ENCODE results near the gene BFSP2. TPM values are rescaled to one million over a fixed set of nuclear protein-coding genes. Genes with fewer than 3 reads are reported as not detected.

The BFSP2 gene
- total and polyA plus RNA-seq, 7 donors = 2.5 TPM; not detected in 6

DNA sequence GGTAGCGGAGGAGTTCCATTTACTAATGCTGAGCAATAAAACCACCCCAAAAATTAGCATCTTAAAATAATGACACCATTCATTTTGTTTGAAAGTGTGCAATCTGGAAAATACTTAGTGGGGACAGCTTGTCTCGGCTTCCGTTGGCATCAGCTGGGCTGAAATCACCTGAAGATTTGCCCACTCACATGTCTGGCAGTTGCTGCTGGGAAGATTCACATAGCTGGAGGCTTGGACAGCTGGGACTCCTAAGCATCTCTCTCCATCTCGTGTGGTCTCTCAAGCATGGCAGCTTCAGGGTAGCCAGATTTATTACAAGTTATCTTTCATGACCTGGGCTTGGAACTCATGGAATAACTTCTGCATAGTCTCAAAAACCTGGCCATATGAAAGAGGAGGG, 38.4 kb upstream of the BFSP2 start:
- Histone ChIP-seq H3K27me3 (no peaks in the 10 kb centered on the region), H3K4me1 (no peaks in the 10 kb centered on the region), H3K36me3 (no peaks in the 10 kb centered on the region), H3K27ac (no peak overlapping the region), H3K4me3 (no peak overlapping the region), H3K9me3 (no peaks in the 10 kb centered on the region)
- intact Hi-C loops (cut with DNase I) = no loop called here
- 77 to 86% methylated on average over 4 of the region's 4 CpGs for WGBS, 2 donors
- DNase-seq = no peak
- TF ChIP-seq EP300 (IDR thresholded peaks at IDR 0.05) (no peak), POLR2A (IDR thresholded peaks at IDR 0.05) (no peak), POLR2AphosphoS5 (IDR thresholded peaks at IDR 0.05) (no peak)
- TF ChIP-seq, protein P1, sequence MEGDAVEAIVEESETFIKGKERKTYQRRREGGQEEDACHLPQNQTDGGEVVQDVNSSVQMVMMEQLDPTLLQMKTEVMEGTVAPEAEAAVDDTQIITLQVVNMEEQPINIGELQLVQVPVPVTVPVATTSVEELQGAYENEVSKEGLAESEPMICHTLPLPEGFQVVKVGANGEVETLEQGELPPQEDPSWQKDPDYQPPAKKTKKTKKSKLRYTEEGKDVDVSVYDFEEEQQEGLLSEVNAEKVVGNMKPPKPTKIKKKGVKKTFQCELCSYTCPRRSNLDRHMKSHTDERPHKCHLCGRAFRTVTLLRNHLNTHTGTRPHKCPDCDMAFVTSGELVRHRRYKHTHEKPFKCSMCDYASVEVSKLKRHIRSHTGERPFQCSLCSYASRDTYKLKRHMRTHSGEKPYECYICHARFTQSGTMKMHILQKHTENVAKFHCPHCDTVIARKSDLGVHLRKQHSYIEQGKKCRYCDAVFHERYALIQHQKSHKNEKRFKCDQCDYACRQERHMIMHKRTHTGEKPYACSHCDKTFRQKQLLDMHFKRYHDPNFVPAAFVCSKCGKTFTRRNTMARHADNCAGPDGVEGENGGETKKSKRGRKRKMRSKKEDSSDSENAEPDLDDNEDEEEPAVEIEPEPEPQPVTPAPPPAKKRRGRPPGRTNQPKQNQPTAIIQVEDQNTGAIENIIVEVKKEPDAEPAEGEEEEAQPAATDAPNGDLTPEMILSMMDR (IDR thresholded peaks at IDR 0.05) = no peak

DNA sequence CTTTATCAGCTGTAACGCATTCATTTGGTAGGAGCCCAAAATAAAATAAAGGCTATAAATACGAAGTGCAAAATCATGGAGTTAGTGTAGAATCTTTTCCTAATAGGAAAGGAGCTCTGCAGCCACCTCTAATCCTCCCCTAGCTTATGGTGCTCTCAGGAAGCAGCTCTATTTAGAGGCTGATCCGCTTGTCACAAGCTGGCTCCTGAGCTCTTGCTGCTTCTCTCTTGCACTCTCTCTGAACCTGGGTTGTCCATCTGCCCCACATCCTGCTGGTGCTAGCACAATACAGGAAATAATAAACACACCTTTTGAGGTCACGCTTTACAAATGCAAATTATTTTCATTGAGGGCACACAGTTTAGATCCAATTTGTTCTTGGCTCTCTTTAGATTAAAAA, 37.3 kb upstream of the BFSP2 start:
- DNase-seq = no peak
- no peaks in the 10 kb centered on the region for H3K9me3 ChIP-seq
- TF ChIP-seq, protein P1 (IDR thresholded peaks at IDR 0.05) = no peak
- TF ChIP-seq POLR2A (IDR thresholded peaks at IDR 0.05) = no peak
- TF ChIP-seq POLR2AphosphoS5 (IDR thresholded peaks at IDR 0.05) = no peak
- no peak for TF ChIP-seq EP300 (IDR thresholded peaks at IDR 0.05)
- no peak overlapping the region for H3K27ac ChIP-seq
- no peaks in the 10 kb centered on the region for H3K36me3 ChIP-seq
- WGBS, 2 donors = 67 to 77% methylated on average over 4 of the region's 4 CpGs
- H3K27me3 ChIP-seq = no peaks in the 10 kb centered on the region
- intact Hi-C loops (cut with DNase I) = no loop called here
- no peak overlapping the region for H3K4me3 ChIP-seq
- H3K4me1 ChIP-seq = no peaks in the 10 kb centered on the region

DNA sequence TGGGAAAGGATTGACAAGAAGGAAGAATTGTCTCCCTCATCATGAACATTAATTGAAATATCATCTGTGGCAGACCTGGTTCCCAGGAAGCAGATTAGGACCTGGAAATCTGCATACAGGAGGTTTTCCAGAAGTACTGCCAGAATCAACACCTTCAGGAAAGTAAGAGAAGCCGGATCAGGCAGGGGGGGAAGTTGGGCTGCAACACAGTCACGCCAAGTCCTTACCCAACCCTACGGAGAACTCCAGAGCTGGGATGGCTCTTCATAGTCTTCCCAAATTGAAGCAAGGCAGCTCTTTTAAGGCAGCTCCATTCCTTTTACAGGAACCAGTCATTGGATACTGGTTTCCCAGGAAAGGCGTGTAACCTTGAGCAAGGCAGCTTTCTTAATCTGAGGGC, 35.2 kb upstream of the BFSP2 start:
- Histone ChIP-seq H3K36me3 (no peaks in the 10 kb centered on the region), H3K27ac (no peak overlapping the region), H3K9me3 (no peaks in the 10 kb centered on the region), H3K4me3 (no peak overlapping the region), H3K27me3 (no peaks in the 10 kb centered on the region), H3K4me1 (no peaks in the 10 kb centered on the region)
- TF ChIP-seq, protein P1 (IDR thresholded peaks at IDR 0.05) = no peak
- no peak for TF ChIP-seq POLR2AphosphoS5 (IDR thresholded peaks at IDR 0.05)
- TF ChIP-seq EP300 (IDR thresholded peaks at IDR 0.05) = no peak
- no peak for TF ChIP-seq POLR2A (IDR thresholded peaks at IDR 0.05)
- intact Hi-C loops (cut with DNase I) = no loop called here
- no peak for DNase-seq
- 93 to 97% methylated on average over 4 of the region's 4 CpGs for WGBS, 2 donors

GRCh38 chr3:133366921-133367320, 32.9 kb upstream of the BFSP2 start:
- DNase-seq = no peak
- no peak overlapping the region for H3K4me3 ChIP-seq
- no peaks in the 10 kb centered on the region for H3K9me3 ChIP-seq
- H3K4me1 ChIP-seq = no peaks in the 10 kb centered on the region
- 93 to 94% methylated on average over 2 of the region's 2 CpGs for WGBS, 2 donors
- no peaks in the 10 kb centered on the region for H3K27me3 ChIP-seq
- no peak overlapping the region for H3K27ac ChIP-seq
- intact Hi-C loops (cut with DNase I) = no loop called here
- no peaks in the 10 kb centered on the region for H3K36me3 ChIP-seq
- TF ChIP-seq EP300 (IDR thresholded peaks at IDR 0.05) = no peak
- TF ChIP-seq POLR2AphosphoS5 (IDR thresholded peaks at IDR 0.05) = no peak
- TF ChIP-seq, protein P1 (IDR thresholded peaks at IDR 0.05) = no peak
- TF ChIP-seq POLR2A (IDR thresholded peaks at IDR 0.05) = no peak

DNA sequence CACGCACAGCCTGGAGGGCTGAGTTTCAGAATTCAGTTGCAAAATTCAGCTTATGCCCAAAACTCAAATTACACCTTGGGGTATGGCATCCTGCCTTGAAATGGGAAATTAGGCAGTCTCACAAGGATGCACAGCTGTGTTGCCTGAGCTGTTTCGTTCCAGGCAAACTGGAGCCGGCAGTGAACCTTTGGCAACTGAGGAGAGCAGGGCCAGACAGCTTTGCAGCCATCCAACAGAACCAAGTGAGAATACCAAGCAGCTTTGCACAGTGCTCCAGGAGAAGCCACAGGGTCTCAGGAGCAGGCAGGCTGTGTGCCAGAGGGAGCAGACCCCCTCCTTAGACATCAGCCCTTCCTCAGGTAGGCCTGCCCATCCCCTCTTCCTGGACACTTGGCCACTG, 32.5 kb upstream of the BFSP2 start:
- intact Hi-C loops (cut with DNase I) = no loop called here
- no peak overlapping the region for H3K27ac ChIP-seq
- no peak overlapping the region for H3K4me3 ChIP-seq
- H3K4me1 ChIP-seq = no peaks in the 10 kb centered on the region
- H3K9me3 ChIP-seq = no peaks in the 10 kb centered on the region
- no peaks in the 10 kb centered on the region for H3K27me3 ChIP-seq
- H3K36me3 ChIP-seq = no peaks in the 10 kb centered on the region
- no peak for DNase-seq
- TF ChIP-seq EP300 (IDR thresholded peaks at IDR 0.05) (no peak), POLR2A (IDR thresholded peaks at IDR 0.05) (no peak), POLR2AphosphoS5 (IDR thresholded peaks at IDR 0.05) (no peak)
- TF ChIP-seq, protein P1 (IDR thresholded peaks at IDR 0.05) = no peak
- 83 to 91% methylated on average over 3 of the region's 3 CpGs for WGBS, 2 donors
